ENCODE data around the gene KRTAP12-3. TPM values are rescaled to one million over a fixed set of nuclear protein-coding genes. Genes with fewer than 3 reads are reported as not detected.
"Not testable (repeated sequence)": the region's sequence is repeated elsewhere in the genome, so short reads cannot be mapped to it uniquely, and the experiment has no call there.

Gene KRTAP12-3
- polyA plus RNA-seq, 1 donor = not detected

DNA sequence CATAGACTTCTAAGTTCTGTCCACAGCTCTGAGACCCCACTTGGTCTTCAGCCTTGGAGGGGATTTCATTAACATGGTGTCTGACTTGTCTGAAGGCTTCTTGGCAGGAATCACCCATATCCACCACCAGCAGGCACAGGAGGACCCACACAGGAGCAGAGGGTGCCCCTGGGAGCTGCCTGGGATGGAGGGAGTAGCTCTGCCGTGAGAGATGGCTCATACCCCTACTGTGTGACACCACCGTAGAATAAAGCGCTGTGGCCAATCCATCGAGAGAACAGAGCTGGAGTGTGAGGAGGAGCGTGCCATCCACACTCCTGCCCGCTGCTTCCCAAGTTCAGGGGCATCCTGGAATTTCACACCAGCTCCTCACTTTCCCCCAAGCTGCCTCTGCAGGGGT, 27.3 kb downstream of the KRTAP12-3 start:
- not testable (repeated sequence) for DNase-seq

DNA sequence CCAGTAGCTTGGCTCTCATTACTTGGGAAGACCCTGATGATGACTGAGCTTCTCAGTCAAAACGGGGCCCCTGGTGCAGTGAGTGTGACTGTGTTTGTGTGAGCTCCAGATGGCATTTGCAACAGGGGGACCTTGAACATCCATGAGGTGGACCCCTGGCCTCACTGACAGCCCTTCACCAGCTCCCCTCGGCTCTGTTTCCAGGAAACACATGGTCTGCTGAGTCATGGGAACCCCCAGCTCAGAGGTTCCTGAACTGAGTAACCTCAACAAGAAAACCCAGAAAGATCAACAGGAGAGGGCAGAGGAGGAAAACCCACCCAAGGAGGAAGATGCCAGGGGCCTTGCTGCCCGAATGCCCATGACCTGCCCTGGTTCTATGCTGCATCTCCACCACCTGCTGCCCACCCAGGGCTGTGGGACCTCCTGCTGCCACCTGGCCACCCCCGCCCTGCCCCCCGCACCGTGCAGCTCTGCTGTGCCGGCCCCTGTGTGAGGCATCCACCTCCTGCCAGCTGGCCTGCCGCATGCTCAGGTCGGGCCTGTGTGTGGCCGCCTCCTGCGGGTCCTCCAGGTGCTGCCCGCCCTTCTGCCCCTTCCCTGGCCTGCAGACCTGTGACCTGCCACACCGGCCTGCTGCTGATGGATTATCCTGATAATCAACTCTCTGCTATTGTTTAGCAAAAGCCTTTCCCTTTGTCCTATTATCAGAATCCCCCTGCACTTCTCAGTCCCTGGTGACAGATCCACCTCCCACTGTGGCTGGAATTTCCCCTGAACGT, 28.5 kb downstream of the KRTAP12-3 start:
- DNase-seq = no peak

DNA sequence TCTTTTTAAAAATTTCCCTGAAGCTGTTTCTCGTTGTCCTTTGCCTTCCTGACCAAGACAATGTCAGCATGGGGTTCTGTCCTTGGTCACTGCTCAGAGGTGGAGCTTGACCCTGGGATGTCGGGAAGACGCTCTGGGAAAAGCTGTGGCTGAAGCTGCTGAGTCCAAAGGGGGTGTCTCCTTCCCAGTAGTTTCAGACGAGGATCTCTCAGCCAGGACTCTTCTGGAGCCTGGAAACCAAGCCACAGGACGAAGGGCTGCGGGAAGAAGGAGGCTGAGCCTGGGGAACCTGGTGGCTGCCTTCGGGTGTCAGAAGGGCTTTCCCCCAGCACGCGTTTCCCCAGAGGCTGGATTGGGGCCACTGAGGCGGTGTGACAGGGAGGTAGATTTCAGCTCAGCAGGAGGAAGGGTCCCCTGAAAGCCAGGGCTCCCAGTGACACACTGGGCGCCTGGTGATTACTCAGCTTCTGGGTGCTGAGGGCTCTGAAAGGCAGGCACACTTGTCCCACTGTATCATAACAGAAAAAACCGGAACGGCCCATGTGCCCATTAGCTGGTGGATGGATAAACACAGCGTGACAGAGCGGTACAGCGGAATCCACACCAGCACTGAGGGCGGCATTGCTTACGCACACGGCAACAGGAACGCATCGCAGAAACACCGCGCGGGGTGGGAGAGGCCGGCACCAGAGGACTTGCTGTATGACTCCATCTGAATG, 29.3 kb downstream of the KRTAP12-3 start:
- DNase-seq = no peak

DNA sequence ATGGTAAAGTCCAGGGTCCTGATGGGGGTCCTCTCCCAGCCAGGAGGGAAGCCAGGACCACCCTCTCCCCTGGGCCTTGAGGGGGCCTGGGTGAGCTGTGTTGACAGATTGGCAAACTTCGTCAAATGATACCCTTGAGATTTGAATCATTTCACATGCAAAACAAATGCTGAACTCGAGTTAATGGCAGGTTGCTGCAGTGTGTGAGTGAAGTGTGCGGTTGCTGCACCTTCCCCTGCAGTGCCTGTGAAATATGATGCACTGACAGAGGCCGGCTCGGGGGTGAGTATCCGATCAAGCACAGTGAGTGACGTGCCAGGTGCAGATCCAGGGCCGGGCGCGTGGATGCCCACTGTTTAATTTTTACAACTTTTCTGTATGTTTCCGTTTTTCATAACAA, 29.9 kb downstream of the KRTAP12-3 start:
- DNase-seq = no peak

GRCh38 chr21:44689740-44690139, 32.0 kb downstream of the KRTAP12-3 start:
- not testable (repeated sequence) for DNase-seq

GRCh38 chr21:44691686-44692085, 34.0 kb downstream of the KRTAP12-3 start:
- DNase-seq = no peak

DNA sequence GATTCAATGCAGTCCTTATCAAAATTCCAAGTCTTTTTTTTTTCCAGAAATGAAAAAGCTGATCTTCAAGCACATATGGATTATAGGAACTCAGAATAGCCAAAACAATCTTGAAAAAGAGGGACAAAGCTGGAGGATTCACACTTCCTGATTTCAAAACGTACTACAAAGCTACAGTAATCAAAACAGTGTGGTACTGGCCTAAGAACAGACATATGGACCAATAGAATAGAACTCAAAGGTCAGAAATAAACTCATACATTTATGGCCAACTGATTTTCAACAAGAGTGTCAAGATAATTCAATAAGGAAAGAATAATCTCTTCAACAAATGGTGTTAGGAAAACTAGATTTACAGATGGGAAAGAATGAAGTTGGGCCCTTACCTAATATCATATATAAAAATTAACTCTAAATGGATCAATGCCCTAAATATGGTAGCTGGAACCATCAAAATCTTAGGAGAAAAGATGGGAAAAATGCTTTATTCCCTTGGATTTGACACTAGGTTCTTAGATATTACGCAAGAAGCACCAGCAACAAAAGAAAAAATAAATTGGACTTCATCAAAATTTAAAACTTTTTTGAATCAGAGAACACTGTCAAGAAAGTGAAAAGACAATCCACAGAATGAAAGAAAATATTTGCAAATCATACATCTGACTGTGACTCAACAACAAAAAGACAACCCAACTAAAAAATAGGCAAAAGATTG, 35.2 kb downstream of the KRTAP12-3 start:
- DNase-seq = no peak

GRCh38 chr21:44694776-44695175, 37.0 kb downstream of the KRTAP12-3 start:
- no peak for DNase-seq

GRCh38 chr21:44695184-44695583, 37.5 kb downstream of the KRTAP12-3 start:
- DNase-seq = no peak

- no peak for DNase-seq
These were observed 37.9 kb downstream of the KRTAP12-3 start for GRCh38 chr21:44695641-44696040.

- DNase-seq = no peak
These were observed 38.8 kb downstream of the KRTAP12-3 start for GRCh38 chr21:44696572-44696971.

DNA sequence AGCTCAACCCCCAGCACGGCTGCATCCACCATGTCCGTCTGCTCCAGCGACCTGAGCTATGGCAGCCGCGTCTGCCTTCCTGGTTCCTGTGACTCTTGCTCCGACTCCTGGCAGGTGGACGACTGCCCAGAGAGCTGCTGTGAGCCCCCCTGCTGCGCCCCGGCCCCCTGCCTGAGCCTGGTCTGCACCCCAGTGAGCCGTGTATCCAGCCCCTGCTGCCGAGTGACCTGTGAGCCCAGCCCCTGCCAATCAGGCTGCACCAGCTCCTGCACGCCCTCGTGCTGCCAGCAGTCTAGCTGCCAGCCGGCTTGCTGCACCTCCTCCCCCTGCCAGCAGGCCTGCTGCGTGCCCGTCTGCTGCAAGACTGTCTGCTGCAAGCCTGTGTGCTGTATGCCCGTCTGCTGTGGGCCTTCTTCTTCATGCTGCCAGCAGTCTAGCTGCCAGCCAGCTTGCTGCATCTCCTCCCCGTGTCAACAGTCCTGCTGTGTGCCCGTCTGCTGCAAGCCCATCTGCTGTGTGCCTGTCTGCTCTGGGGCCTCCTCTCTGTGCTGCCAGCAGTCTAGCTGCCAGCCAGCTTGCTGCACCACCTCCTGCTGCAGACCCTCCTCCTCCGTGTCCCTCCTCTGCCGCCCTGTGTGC, 39.6 kb downstream of the KRTAP12-3 start, which contains the start of gene KRTAP10-12:
TSS of gene KRTAP10-12 (plus strand) at position 1 of the 639 bp plus-strand sequence. CDS start at position 31, 30 bp downstream.
- DNase-seq = not testable (repeated sequence)

DNA sequence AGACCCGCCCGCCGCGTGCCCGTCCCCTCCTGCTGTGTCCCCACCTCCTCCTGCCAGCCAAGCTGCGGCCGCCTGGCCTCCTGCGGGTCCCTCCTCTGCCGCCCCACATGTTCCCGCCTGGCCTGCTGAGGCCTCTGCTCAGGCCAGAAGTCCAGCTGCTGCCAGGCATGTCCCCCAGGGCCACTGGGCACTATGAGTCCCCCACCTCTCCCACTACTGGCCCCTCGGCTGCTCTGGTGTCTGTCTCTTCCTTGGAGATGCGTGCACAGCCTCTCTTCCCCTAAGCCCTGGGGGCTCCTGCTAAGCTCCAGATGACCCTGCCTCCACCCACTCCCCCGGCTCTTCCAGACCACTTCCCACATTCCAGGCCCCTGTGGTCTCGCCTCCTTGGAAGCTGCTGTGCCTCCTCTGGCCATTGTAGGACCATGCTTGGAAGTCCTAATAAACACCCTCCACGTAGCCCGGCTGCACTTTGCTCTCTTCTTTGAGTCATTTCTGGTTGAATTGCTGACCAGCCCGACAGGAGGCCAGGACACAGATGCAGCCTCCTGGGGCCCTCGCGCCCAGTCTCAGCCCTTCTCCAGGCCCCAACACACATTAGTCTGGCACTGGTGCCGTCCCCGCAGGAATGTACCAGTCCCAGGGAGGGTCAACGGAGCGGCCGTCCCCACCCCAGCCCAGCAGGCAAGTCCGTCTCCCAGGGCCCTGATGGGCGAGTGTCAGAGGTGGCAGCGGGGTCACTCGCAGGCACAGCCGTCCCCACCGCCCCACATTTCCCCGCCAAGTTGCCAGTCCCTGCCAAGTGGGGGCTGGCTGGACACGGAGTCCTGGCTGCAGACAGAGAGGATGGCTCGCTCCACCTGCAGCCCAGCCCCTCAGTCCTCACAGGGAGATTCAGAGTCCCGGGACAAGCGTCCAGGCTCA, 40.3 kb downstream of the KRTAP12-3 start:
- no peak for DNase-seq

- DNase-seq = no peak
These were observed 41.8 kb downstream of the KRTAP12-3 start for GRCh38 chr21:44699502-44700001.

GRCh38 chr21:44700101-44701022, 42.6 kb downstream of the KRTAP12-3 start:
- DNase-seq = no peak

DNA sequence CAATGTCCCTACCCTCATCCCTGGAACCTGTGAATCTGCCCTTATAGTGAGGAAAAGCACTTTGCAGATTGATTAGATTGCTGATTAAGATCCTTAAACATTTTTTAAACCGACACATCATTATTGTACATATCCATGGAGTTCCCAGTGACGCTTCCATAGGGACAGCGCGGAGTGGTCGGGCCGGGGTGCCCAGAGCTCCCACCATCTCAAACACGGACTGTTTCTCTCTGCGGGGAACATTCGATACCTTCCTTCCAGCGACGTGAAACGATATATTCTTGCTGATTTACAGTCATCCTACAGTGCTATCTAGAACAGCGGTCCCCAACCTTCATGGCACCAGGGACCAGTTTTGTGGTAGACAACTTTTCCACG, 43.3 kb downstream of the KRTAP12-3 start:
- DNase-seq = no peak

- DNase-seq = no peak
These were observed 43.8 kb downstream of the KRTAP12-3 start for GRCh38 chr21:44701541-44701940.

DNA sequence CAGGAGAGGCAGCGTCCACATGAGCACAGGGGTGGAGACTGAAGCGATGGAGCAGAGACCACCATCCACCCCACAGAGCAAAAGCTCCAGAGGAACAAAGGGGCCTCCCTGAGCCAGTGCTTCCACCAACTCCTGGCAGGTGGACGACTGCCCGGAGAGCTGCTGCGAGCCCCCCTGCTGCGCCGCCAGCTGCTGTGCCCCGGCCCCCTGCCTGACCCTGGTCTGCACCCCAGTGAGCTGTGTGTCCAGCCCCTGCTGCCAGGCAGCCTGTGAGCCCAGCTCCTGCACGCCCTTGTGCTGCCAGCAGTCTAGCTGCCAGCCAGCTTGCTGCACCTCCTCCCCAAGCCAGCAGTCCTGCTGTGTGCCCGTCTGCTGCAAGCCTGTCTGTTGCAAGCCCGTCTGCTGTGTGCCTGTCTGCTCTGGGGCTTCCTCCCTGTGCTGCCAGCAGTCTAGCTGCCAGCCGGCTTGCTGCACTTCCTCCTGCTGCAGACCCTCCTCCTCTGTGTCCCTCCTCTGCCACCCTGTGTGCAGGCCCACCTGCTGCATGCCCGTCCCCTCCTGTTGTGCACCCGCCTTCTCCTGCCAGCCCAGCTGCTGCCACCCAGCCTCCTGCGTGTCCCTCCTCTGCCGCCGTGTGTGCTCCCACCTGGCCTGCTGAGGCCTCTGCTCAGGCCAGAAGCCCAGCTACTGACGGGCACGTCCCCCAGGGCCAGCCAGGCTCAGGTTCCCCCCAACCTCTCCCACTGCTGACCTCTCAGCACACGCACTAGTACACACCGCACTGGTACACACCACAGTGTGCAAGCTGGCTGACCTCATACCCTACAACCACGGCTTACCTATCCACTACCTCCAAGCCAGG, 44.6 kb downstream of the KRTAP12-3 start:
- DNase-seq = no peak
